Measurements from ENCODE around the gene BCAS3.

Gene BCAS3

GRCh38 chr17:61369751-61370150 is 692.1 kb downstream of the BCAS3 start:
- no peaks in the 10 kb centered on the region for H3K27me3 ChIP-seq (ENCODE audit: control insufficient read depth, insufficient read depth, low read length)
- no peaks in the 10 kb centered on the region for H3K4me1 ChIP-seq
- H3K27ac ChIP-seq = no peak overlapping the region
- H3K9ac ChIP-seq = no peak overlapping the region
- no peaks in the 10 kb centered on the region for H3K36me3 ChIP-seq (ENCODE audit: control insufficient read depth, insufficient read depth, low read length)
- no peak overlapping the region for H3K4me3 ChIP-seq (ENCODE audit: low read depth, low read length)
- H2AFZ ChIP-seq = no peak overlapping the region
- no peaks in the 10 kb centered on the region for H3K9me3 ChIP-seq (ENCODE audit: control insufficient read depth, low read length)
- no peaks in the 10 kb centered on the region for H3K79me2 ChIP-seq
- no peak overlapping the region for H3K4me2 ChIP-seq (ENCODE audit: low read length)
- TF ChIP-seq, protein P1, sequence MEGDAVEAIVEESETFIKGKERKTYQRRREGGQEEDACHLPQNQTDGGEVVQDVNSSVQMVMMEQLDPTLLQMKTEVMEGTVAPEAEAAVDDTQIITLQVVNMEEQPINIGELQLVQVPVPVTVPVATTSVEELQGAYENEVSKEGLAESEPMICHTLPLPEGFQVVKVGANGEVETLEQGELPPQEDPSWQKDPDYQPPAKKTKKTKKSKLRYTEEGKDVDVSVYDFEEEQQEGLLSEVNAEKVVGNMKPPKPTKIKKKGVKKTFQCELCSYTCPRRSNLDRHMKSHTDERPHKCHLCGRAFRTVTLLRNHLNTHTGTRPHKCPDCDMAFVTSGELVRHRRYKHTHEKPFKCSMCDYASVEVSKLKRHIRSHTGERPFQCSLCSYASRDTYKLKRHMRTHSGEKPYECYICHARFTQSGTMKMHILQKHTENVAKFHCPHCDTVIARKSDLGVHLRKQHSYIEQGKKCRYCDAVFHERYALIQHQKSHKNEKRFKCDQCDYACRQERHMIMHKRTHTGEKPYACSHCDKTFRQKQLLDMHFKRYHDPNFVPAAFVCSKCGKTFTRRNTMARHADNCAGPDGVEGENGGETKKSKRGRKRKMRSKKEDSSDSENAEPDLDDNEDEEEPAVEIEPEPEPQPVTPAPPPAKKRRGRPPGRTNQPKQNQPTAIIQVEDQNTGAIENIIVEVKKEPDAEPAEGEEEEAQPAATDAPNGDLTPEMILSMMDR (IDR thresholded peaks at IDR 0.05) = no peak

DNA sequence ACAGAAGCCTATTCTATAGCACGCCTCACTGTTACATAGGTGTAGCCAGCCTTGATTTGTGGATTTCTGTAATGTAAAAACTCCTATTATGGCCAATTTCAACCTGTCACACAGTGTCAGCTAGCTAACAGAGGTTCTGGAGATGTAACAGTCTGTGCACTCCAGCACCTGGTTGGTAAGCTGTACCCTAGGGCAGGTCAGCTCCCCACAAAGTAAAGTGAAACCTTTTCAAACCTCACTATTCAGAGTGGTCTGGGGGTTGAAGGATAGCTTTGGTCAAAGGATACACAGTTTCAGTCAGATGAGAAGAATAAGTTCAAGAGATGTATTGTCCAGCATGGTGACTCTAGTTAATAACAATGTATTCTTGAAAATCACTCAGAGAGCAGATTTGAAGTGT is 693.5 kb downstream of the BCAS3 start:
- Histone ChIP-seq H3K9ac (no peak overlapping the region), H3K27me3 (ENCODE audit: control insufficient read depth, insufficient read depth, low read length) (no peaks in the 10 kb centered on the region), H3K4me1 (no peaks in the 10 kb centered on the region), H3K36me3 (ENCODE audit: control insufficient read depth, insufficient read depth, low read length) (no peaks in the 10 kb centered on the region), H3K4me3 (ENCODE audit: low read depth, low read length) (no peak overlapping the region), H3K4me2 (ENCODE audit: low read length) (no peak overlapping the region), H3K9me3 (ENCODE audit: control insufficient read depth, low read length) (no peaks in the 10 kb centered on the region), H3K79me2 (no peaks in the 10 kb centered on the region), H2AFZ (no peak overlapping the region), H3K27ac (no peak overlapping the region)
- TF ChIP-seq, protein P1 (IDR thresholded peaks at IDR 0.05) = no peak

GRCh38 chr17:61371606-61372005 is 694.0 kb downstream of the BCAS3 start:
- Histone ChIP-seq H3K4me1 (no peaks in the 10 kb centered on the region), H3K9me3 (ENCODE audit: control insufficient read depth, low read length) (no peaks in the 10 kb centered on the region), H3K79me2 (no peaks in the 10 kb centered on the region), H3K4me3 (ENCODE audit: low read depth, low read length) (no peak overlapping the region), H3K36me3 (ENCODE audit: control insufficient read depth, insufficient read depth, low read length) (no peaks in the 10 kb centered on the region), H3K27me3 (ENCODE audit: control insufficient read depth, insufficient read depth, low read length) (no peaks in the 10 kb centered on the region), H3K27ac (no peak overlapping the region), H2AFZ (no peak overlapping the region), H3K9ac (no peak overlapping the region), H3K4me2 (ENCODE audit: low read length) (no peak overlapping the region)
- TF ChIP-seq, protein P1 (IDR thresholded peaks at IDR 0.05) = no peak

GRCh38 chr17:61372436-61372835 is 694.8 kb downstream of the BCAS3 start:
- Histone ChIP-seq H3K4me3 (ENCODE audit: low read depth, low read length) (no peak overlapping the region), H2AFZ (no peak overlapping the region), H3K27ac (no peak overlapping the region), H3K79me2 (no peaks in the 10 kb centered on the region), H3K36me3 (ENCODE audit: control insufficient read depth, insufficient read depth, low read length) (no peaks in the 10 kb centered on the region), H3K4me2 (ENCODE audit: low read length) (no peak overlapping the region), H3K9me3 (ENCODE audit: control insufficient read depth, low read length) (no peaks in the 10 kb centered on the region), H3K9ac (no peak overlapping the region), H3K4me1 (no peaks in the 10 kb centered on the region), H3K27me3 (ENCODE audit: control insufficient read depth, insufficient read depth, low read length) (no peaks in the 10 kb centered on the region)
- TF ChIP-seq, protein P1 (IDR thresholded peaks at IDR 0.05) = no peak

DNA sequence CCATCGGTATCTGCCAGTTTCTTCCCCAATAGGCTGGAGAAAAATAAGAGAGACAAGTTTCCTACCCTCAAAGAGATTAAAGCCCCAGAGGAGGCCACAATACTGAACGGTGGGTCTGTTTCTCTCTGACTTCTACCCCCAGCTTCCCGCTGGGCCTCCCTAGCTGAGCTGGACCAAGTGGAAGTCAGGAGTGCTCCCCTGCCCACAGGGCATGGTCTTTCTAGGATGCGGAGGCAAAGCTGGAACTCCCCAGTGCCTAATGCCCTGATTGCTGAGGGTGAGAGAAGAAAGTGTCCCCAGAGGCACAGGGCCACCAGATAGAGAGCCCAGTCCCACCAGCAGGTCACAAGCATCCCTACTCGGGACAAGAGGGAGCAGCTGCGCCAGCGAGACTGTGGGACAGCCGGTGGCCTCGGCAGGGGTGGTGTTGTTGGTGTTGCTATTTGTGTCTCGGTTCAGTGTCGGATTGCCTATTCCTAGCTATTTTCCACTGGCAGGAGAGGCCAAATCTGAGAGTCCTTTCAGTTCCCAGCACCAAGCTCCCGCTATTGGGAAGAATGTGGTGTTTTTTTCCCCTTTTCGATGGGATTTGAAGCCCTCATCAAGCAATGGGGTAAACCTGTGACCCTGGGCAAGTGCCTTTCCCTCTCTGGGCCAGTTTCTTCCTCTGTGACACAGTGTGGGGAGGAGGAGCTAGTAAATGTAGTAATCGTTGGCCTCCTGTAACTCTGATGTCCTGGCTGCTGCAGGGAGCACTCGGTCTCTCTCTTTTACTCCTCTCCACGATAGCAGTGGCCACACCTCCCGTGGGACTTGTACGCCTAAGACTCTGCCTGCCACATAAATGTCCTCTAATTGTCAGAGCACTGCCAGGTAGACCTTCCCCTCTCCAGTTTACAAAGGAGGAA is 699.5 kb downstream of the BCAS3 start:
- no peak overlapping the region for H3K4me3 ChIP-seq (ENCODE audit: low read depth, low read length)
- no peak overlapping the region for H3K4me2 ChIP-seq (ENCODE audit: low read length)
- no peak overlapping the region for H2AFZ ChIP-seq
- no peak overlapping the region for H3K9ac ChIP-seq
- no peaks in the 10 kb centered on the region for H3K36me3 ChIP-seq (ENCODE audit: control insufficient read depth, insufficient read depth, low read length)
- no peaks in the 10 kb centered on the region for H3K4me1 ChIP-seq
- no peaks in the 10 kb centered on the region for H3K9me3 ChIP-seq (ENCODE audit: control insufficient read depth, low read length)
- TF ChIP-seq, protein P1 (IDR thresholded peaks at IDR 0.05) = no peak
- H3K27me3 ChIP-seq (ENCODE audit: control insufficient read depth, insufficient read depth, low read length) = no peaks in the 10 kb centered on the region
- H3K27ac ChIP-seq = no peak overlapping the region
- no peaks in the 10 kb centered on the region for H3K79me2 ChIP-seq
